SK-N-SH treated with all-trans-retinoic acid at 6 μM for 48 hours (cell line): ENCODE measurements around the gene CENPH.

ENCODE experiments used
- ARNTL ChIP-seq: fragments of 450-650 bp; formaldehyde crosslinking; IDR thresholded peaks from 2 replicates; pipeline ENCODE4 v1.5.0; 2020; ENCODE audit warnings: low read depth, mild to moderate bottlenecking, moderate library complexity, borderline replicate concordance
- ESRRG ChIP-seq: fragments of 250-450 bp; sonication (Bioruptor Pico); IDR thresholded peaks from 2 replicates; pipeline ENCODE4 v1.6.1; 2021; ENCODE audit warnings: mild to moderate bottlenecking
- GLIS3 ChIP-seq: fragments of 250-450 bp; sonication (Bioruptor Pico); IDR thresholded peaks from 2 replicates; pipeline ENCODE4 v1.5.0; 2020; ENCODE audit warnings: mild to moderate bottlenecking, moderate library complexity
- OSR1 ChIP-seq: fragments of 250-450 bp; sonication (Bioruptor Pico); IDR thresholded peaks from 2 replicates; pipeline ENCODE4 v1.8.0; 2022; ENCODE audit warnings: moderate library complexity, mild to moderate bottlenecking, inconsistent platforms
- TOX ChIP-seq: fragments of 250-450 bp; sonication (Bioruptor Pico); IDR thresholded peaks from 2 replicates; pipeline ENCODE4 v1.8.0; 2021; ENCODE audit warnings: mild to moderate bottlenecking, moderate library complexity, borderline replicate concordance
- ZNF565 ChIP-seq: fragments of 450-650 bp; formaldehyde crosslinking; conservative IDR thresholded peaks from 2 replicates; pipeline ENCODE4 v1.5.0; 2020; ENCODE audit warnings: low read depth, mild to moderate bottlenecking, moderate library complexity
- TF ChIP-seq, protein P1 (sequence below): fragments of 250-450 bp; sonication (Bioruptor Pico); IDR thresholded peaks from 2 replicates; pipeline ENCODE4 v1.8.0; 2020; ENCODE audit warnings: mild to moderate bottlenecking, moderate library complexity, borderline replicate concordance
- TF ChIP-seq, protein P2 (sequence below): fragments of 250-450 bp; sonication (Bioruptor Pico); IDR thresholded peaks from 2 replicates; pipeline ENCODE4 v1.5.0; 2020; ENCODE audit warnings: mild to moderate bottlenecking, moderate library complexity

GRCh38 chr5:69225860-69226259 lies 36.5 kb downstream of the CENPH start:
- TF ChIP-seq, protein P1, sequence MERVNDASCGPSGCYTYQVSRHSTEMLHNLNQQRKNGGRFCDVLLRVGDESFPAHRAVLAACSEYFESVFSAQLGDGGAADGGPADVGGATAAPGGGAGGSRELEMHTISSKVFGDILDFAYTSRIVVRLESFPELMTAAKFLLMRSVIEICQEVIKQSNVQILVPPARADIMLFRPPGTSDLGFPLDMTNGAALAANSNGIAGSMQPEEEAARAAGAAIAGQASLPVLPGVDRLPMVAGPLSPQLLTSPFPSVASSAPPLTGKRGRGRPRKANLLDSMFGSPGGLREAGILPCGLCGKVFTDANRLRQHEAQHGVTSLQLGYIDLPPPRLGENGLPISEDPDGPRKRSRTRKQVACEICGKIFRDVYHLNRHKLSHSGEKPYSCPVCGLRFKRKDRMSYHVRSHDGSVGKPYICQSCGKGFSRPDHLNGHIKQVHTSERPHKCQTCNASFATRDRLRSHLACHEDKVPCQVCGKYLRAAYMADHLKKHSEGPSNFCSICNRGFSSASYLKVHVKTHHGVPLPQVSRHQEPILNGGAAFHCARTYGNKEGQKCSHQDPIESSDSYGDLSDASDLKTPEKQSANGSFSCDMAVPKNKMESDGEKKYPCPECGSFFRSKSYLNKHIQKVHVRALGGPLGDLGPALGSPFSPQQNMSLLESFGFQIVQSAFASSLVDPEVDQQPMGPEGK (CRISPR knock-in tag) = no peak
- TF ChIP-seq ESRRG (CRISPR knock-in tag) = no peak
- no peak for TF ChIP-seq ZNF565
- no peak for TF ChIP-seq GLIS3 (CRISPR knock-in tag)
- no peak for TF ChIP-seq TOX
- no peak for TF ChIP-seq ARNTL (CRISPR knock-in tag)
- no peak for TF ChIP-seq OSR1
- TF ChIP-seq, protein P2, sequence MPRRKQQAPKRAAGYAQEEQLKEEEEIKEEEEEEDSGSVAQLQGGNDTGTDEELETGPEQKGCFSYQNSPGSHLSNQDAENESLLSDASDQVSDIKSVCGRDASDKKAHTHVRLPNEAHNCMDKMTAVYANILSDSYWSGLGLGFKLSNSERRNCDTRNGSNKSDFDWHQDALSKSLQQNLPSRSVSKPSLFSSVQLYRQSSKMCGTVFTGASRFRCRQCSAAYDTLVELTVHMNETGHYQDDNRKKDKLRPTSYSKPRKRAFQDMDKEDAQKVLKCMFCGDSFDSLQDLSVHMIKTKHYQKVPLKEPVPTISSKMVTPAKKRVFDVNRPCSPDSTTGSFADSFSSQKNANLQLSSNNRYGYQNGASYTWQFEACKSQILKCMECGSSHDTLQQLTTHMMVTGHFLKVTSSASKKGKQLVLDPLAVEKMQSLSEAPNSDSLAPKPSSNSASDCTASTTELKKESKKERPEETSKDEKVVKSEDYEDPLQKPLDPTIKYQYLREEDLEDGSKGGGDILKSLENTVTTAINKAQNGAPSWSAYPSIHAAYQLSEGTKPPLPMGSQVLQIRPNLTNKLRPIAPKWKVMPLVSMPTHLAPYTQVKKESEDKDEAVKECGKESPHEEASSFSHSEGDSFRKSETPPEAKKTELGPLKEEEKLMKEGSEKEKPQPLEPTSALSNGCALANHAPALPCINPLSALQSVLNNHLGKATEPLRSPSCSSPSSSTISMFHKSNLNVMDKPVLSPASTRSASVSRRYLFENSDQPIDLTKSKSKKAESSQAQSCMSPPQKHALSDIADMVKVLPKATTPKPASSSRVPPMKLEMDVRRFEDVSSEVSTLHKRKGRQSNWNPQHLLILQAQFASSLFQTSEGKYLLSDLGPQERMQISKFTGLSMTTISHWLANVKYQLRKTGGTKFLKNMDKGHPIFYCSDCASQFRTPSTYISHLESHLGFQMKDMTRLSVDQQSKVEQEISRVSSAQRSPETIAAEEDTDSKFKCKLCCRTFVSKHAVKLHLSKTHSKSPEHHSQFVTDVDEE (CRISPR knock-in tag) = no peak
